ENCODE results near the gene WFDC6.

The WFDC6 gene

DNA sequence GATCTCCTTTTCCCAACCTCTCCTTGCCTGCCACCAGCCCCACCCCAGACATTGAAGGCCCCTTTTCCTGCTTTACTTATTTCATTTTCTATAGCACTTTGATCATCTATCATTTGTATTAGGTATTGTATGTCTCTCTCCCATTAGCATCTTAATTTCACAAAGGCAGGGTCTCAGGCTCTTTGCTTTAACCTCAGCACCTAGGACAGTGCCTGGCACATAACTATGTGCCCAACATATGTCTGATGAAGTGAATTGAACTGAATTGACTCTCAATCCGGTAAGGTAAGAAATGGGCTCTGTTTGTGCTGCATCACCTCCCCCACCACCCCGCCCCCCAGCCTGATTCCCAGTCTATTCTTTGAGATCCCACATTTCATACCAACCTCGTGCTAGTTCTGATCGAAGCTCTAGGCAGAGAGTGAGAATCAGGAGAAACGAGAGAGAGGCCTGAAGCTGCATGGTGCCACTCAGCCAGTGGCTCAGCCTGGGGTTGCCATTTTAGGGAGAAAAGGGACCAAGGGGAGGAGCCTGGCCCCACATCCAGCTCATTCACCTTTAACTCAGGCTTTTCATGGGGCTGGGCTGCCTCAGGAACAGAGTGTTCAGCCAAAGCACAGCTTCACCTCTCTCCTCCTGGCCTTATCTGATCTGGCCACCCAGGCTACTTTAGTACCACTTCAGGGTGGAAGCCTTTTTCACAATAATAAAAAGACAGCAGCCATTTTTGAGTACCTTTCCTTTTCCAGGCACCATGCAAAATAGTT lies 24.0 kb downstream of the WFDC6 start, which contains the start of gene SPINT3:
Gene SPINT3 (minus strand): TSS at position 476 of the 767 bp plus-strand sequence. CDS start 14 bp downstream, at position 462.
- DNase-seq, result no peak

DNA sequence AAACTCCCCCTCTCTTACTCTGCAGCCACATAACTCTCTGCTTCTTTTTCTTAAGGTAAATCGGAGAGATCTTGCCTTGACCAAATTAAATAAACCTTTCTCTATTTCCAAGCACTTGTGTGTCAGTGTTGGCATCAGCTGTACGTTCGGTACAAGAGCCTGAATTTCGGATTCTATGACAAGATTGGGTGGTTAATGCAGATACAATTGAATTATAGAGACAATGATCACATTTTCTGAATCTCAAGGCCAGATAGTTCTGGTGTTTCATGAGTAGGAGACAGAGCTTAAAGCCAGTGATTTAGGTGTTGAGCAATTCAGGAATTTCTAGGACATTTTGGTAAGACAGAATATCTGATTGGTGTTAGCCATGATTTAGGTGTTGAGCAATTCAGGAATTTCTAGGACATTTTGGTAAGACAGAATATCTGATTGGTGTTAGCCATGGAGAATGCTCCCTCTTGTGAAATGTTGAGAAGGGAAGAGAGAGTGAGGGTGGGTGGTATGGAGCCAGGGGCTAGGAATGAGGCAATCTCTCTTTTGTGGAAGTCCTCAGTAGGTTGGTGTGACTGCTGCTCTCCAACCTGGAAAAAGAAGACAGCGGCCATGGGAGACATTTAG lies 28.9 kb downstream of the WFDC6 start:
- no peak for DNase-seq

DNA sequence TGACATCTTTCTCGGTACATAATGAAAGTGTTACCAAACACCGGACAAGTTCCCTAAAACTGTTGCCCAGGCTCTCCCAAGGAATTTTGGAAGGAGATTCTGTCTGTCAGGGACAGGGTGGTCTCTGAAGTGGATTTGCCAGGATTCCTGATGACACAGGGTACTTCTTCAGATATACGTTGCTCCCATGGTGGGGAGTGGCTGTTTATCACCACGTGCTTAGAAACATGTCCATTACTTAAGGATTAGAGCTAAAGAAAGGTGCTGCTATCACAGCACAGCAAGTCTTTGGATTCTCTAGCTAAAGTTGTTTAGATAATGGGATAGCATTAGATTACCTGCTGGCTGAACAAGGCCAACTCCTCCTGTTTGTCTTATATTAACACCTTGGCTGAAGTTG lies 30.2 kb downstream of the WFDC6 start:
- DNase-seq, result no peak

DNA sequence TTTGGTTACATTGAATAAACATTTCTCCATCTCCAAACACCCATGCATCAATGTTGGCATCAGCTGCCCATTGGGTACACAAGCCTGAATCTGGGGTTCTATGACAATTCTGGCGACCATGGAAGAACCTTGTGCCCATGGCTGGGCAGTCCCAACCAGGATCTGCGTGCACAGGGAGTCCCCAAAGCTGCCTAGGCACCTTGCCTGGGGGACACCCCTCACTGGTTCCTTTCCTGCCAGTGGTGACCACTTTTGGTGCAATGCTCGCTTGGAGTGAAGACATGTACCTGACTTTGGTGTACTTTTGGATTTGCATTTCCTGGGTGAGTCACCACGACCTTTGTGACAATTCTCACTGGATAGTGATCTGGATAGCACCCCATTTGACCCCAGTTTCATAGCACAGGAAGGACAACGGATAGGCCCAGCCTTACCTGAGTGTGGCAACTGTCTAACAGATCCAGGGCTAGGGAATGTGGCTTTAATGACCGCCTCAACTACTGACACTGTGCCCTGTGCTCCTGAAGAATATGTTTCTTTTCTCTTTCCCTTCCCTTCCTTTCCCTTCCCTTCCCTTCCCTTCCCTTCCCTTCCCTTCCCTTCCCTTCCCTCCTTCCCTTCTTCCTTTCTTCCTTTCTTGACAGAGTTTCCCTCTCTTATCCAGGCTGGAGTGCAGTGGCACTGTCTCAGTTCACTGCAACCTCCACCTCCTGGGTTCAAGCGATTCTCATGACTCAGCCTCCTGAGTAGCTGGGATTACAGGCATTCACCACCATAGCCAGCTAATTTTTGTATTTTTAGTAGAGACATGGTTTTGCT lies 31.0 kb downstream of the WFDC6 start:
- no peak for DNase-seq

DNA sequence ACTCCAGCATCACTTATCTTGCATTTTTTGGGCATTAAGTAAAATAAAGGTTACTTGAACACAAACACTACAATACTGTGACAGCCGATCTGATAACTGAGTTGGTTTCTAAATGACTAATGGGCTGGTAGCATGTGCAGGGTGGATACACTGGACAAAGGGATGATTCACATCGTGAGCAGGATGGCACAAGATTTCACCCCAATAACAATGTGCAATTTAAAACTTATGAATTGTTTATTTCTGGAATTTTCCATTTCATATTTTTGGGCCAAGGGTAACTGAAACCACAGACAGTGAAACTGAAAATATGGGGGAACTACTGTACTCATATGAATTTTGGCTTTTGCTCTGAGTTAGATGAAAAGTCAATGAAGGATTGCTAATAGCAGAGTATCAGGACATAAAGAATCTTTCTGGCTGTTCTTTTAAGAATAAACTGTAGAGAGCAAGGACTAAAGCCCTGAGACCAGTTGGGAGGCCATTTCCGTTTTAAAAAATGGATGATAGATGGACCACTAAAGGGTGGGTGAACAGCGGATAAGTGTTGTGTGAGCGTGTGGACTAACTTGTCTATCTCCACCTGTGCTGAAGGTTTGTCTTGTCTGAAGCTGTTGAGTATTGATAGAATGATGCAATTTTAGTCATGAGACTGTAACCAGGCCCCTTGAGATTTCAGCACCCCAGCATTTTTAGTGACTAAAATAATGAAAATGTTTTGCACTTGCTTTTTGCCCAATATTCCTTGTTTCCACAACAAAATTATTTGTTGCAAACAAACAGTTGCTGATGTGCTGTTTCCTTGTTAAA lies 32.1 kb downstream of the WFDC6 start:
- DNase-seq, result no peak

DNA sequence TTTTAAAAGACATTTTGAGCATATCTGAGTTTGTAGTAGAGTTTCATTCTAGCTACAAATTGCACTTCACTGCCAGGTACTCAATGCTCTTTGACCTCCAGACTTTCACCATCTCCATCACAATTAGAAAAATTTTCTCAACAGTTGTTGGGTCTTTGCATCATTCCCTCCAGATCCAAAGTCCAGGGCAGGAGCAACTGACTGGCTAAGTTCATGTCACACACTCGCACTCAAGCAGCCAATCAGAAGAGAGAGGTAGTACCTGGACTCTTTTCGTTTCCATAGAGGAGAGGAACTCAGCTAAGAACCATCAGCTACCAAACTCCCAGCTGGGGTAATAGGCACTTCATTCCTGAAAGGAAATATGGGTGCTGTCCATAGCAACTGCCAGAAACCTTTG lies 32.9 kb downstream of the WFDC6 start:
- DNase-seq, result no peak

DNA sequence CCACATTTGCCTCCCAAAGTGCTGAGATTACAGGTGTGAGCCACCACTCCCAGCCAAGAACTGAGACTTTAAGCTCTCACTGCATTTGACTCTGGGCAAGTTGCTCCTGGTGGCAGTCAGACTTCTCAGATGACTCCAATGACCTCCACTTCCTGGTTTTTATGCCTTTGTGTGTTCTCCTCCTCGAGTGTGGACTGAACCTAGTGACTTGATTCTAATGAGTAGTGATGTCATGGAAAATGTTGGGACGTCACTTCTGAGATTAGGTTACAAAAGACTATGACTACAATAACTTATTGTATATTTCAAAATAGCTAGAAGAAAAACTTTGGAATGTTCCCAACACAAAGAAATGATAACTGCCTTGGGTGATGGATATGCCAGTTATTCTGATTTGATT lies 35.9 kb downstream of the WFDC6 start:
- DNase-seq, result no peak

DNA sequence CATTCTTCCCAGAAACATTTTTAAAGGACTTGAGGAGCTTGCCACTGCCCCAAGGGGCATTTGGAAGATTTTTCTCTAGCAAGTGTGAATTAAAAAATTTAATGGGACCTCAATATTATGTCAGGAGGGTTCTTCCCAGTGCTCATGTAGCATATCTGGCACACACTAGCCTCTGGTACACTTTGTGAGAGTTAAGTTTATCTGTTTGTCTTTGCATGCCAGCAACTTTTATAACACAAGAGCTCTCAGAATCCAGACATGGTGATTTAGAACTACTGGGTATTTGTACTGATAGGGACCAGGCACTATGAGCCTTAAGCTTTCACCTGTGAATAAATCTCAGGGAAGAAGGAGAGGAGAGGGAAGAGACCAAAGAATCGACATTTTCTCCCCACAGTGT lies 36.7 kb downstream of the WFDC6 start:
- DNase-seq, result no peak

DNA sequence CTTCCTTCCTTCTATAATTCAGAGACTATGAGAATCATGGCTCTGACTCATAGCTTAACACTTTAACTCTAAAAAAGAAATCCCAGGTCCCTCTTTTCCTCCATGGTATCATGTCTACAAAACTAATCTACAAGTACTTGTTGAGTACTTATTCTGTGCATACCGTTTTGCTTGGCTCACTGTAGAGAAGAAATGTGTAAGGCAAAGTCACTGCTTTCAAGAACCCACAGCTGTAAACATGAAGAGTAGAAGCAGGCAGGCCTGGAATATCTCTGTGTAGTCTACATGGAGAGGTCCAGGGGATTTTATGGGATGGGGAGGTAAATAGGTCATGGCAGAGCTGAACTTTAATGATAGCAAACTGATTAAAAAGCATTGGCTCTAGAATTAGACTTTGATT lies 37.7 kb downstream of the WFDC6 start:
- no peak for DNase-seq

DNA sequence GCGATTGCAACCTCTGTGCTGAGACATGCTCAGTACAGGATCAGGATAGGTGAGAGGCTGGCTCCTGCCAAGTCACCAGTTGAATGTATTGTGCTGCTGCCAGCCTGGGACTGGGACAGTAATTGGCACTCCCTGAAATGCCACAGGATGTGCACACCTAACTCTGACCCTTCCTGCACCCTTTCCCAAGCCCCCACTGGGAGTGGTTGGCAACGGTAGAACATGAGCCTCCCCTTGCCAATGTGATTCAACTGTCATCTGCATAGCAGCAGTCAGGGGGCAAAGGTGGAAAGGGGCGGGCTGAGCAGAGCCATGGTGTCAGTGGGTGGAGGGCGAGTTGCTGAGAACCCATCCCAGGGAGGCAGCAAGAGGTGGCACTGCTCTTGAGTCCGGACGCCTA lies 39.3 kb downstream of the WFDC6 start:
- no peak for DNase-seq

DNA sequence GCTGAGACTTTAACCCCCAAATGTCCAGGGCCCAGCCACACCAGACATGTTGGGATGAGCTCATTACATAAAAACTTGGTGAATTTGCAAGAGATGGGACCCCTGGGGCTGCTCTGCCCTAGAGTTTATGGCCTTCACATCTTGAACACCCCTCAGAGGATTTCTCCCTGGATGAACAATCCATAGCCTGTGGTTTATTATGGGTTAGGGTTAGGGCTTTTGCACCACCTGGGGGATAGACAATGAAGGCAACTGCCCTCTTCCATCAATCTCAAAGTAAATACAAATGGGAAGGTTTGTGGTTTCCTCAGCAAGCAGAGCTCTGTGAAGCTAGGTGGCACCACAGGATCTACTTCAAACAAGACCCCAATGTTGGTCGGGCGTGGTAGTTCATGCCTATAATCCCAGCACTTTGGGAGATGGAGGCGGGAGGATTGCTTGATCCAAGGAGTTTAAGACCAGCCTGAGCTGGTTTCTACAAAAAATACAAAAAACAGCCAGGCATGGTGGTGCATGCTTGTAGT lies 41.2 kb downstream of the WFDC6 start:
- DNase-seq, result no peak

DNA sequence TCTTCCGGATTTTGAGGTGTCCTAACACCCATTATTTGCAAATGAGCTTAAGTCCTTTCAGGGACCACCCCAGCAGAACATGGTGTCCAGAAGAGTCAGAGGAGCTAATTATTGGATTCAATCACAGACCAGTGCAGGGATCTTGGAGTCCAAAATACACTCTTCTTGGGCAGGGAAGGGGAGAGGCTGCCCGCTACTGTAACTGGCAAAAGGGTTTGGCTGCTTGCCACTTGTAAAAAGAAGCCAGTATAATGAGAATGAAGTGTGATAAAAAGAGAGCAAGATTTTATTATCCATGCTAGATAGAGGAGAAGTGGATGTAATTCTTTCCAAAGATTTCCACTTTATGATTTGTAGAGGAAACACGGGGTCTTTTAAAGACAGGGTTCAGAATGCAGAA lies 43.1 kb downstream of the WFDC6 start:
- DNase-seq, result no peak

DNA sequence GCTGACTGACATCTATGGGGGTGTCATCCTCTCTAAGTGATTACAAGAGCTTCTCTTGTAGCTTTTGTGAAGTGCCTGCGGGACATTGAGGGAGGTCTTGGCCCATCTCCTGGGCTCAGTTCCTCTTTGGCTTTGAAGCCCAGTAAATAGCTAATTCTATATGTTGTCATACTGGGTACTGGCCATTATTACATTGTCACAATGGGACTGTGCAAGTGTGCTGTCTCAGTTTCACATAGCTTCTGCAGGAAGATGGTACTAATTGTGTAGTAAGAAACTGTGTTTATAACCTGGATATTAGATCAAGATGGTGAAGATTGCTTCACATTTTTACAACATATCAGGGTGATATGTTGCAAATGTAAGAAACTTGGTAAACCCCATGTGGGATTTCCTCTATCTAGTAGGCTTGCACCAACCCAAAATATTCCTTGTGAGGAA lies 43.8 kb downstream of the WFDC6 start:
- no peak for DNase-seq

DNA sequence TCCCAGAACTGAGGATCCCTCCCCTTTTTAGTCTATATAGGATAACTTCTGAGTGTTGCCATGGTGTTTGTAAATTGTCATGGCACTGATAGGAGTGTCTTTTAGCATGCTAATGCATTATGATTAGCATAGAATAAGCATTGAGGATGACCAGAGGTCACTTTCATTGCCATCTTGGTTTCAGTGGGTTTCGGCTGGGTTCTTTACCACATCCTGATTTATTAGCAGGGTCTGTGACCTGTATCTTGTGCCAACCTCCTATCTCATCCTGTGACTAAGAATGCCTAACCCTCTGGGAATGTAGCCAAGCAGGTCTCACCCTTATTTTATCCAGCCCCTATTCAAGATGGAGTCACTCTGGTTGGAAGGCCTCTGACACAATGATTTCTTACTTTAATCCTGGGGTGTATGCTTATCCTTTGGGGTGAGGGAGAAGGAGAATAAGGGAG lies 50.2 kb downstream of the WFDC6 start:
- no peak for DNase-seq

DNA sequence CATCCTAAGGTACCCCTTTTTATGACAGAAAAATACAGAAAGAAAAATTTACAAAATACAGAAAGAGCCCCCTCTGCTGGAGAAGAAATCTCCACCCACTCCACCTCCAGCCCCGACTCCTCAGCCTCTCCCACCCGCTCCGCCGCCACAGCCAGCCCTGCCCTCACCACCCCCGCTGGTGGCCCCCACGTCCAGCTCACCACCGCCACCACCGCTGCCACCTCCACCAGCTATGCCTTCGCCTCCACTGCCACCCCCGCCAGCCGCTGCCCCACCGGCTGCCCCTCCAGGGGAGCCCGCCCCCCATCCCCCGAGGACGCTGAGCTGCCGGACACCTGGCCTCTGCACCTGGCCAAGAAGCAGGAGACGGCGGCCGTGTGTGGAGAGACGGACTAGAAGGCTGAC lies 52.0 kb downstream of the WFDC6 start:
- no peak for DNase-seq

DNA sequence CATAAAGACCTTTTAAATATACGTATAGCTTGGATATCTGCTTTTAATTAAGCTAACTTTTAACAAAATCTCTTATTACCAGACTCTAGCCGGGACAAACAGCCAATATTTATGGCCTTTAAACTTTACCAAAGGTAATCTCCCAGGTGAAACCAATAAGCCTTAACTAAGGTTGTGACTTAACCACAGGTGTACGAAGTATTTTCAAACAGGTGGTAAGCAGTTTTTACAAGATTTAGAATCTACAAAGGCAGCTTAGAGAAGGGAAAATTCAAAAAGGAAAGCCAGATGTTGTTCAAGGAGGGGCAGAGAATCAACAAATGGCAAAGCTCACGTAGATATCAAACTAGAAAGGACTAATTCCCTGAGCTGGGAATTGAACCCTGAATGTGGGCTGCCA lies 53.9 kb downstream of the WFDC6 start:
- DNase-seq, result no peak

DNA sequence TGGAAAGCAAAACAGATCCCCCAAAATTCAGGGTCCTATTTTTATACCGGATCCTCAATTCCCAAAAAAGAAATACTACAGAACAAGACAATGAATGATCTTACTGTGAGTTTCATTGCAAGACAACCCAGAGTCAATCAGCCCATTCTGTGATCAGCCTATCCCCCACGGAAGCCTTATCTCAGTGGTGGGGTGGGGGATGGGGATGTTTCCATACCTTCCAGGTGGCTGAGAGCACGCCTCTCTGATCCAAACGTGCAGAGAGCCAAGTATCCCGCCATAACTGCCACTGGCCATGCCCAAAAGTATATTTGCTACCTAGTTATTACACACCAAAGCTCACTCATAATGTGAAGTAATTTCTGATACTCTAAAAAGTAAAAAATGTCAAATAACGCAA lies 54.6 kb downstream of the WFDC6 start:
- no peak for DNase-seq
